DND-41 (cell line): ENCODE results near the gene PLK1.
"Not testable (repeated sequence)": the region's sequence is repeated elsewhere in the genome, so short reads cannot be mapped to it uniquely, and the experiment has no call there.

Source experiments
- ATAC-seq: fragments of 200-7000 bp; cut with Tn5 transposase; 3 replicates; pipeline ENCODE4 v1.9.1; 2021; ENCODE audit warnings: low read depth; ENCODE audit not compliant: insufficient read depth
- DNase-seq: peaks from one replicate; pipeline ENCODE4 v3.0.0-alpha.2; 2020
- H2AFZ ChIP-seq: 2 replicates; pipeline ENCODE4 v1.6.0; 2012; ENCODE audit warnings: low read depth, low read length
- H3K27ac ChIP-seq: 2 replicates; pipeline ENCODE4 v1.5.1; 2012; ENCODE audit warnings: low read length, inconsistent platforms
- H3K27me3 ChIP-seq: fragments of 200-600 bp; sonication (generic); 2 replicates; pipeline ENCODE4 v1.6.0; 2012; ENCODE audit warnings: low read length, mild to moderate bottlenecking, inconsistent platforms; ENCODE audit not compliant: insufficient read depth, poor library complexity
- H3K36me3 ChIP-seq: 2 replicates; pipeline ENCODE4 v1.5.1; 2012; ENCODE audit warnings: low read length, inconsistent platforms; ENCODE audit not compliant: insufficient read depth
- H3K4me1 ChIP-seq: 2 replicates; pipeline ENCODE4 v1.5.1; 2012; ENCODE audit warnings: mild to moderate bottlenecking, low read length; ENCODE audit not compliant: insufficient read depth
- H3K4me2 ChIP-seq: 2 replicates; pipeline ENCODE4 v1.6.0; 2012; ENCODE audit warnings: mild to moderate bottlenecking, moderate library complexity, low read length, inconsistent platforms; ENCODE audit not compliant: insufficient read depth
- H3K4me3 ChIP-seq, 2 experiments: fragments of 200-600 bp in 1 of 2; shearing (Covaris generic) in 1 of 2; 2 replicates each; pipeline ENCODE4 v1.5.1; 2012 to 2016; ENCODE audit warnings: inconsistent platforms in 2 of 2, low read length in 2 of 2, mild to moderate bottlenecking in 2 of 2, low read depth in 1 of 2, moderate library complexity in 1 of 2
- H3K79me2 ChIP-seq: 2 replicates; pipeline ENCODE4 v1.6.0; 2012; ENCODE audit warnings: low read length, inconsistent platforms; ENCODE audit not compliant: insufficient read depth
- H3K9ac ChIP-seq: 2 replicates; pipeline ENCODE4 v1.6.0; 2012; ENCODE audit warnings: low read depth, mild to moderate bottlenecking, inconsistent platforms, low read length, moderate library complexity
- H3K9me3 ChIP-seq: 2 replicates; pipeline ENCODE4 v1.5.1; 2012; ENCODE audit warnings: low read length, moderate library complexity, mild to moderate bottlenecking, inconsistent platforms; ENCODE audit not compliant: insufficient read depth, severe bottlenecking
- H4K20me1 ChIP-seq: 2 replicates; pipeline ENCODE4 v1.6.0; 2012; ENCODE audit warnings: low read length; ENCODE audit not compliant: insufficient read depth
- CTCF ChIP-seq: IDR thresholded peaks from 2 replicates; pipeline ENCODE4 v1.5.1; 2012; ENCODE audit warnings: borderline replicate concordance, low read length, moderate library complexity, mild to moderate bottlenecking; ENCODE audit not compliant: poor library complexity, severe bottlenecking; ENCODE audit errors: extremely low read depth
- EZH2 ChIP-seq: IDR thresholded peaks from 3 replicates; pipeline ENCODE4 v1.6.1; 2012; ENCODE audit warnings: borderline replicate concordance, low read depth, mild to moderate bottlenecking, moderate library complexity, low read length, inconsistent platforms; ENCODE audit not compliant: severe bottlenecking

PLK1 gene

GRCh38 chr16:23710504-23710903, 31.8 kb downstream of the PLK1 start:
- no peak for TF ChIP-seq EZH2
- no peak for TF ChIP-seq CTCF
- DNase-seq: no peak
- Histone ChIP-seq H4K20me1 (no peaks in the 10 kb centered on the region), H3K9ac (no peak overlapping the region), H3K36me3 (no peaks in the 10 kb centered on the region), H3K27me3 (no peaks in the 10 kb centered on the region), H3K4me3 (no peak overlapping the region), H3K4me2 (no peak overlapping the region), H3K9me3 (no peaks in the 10 kb centered on the region), H3K4me1 (no peaks in the 10 kb centered on the region), H3K79me2 (no peaks in the 10 kb centered on the region), H3K27ac (no peak overlapping the region), H2AFZ (no peak overlapping the region)
- no peak for ATAC-seq

- no peak for DNase-seq
- Histone ChIP-seq H4K20me1 (no peaks in the 10 kb centered on the region), H2AFZ (no peak overlapping the region), H3K27ac (no peak overlapping the region), H3K4me1 (no peaks in the 10 kb centered on the region), H3K27me3 (no peaks in the 10 kb centered on the region), H3K36me3 (no peaks in the 10 kb centered on the region), H3K4me3 (no peak overlapping the region), H3K9ac (no peak overlapping the region), H3K79me2 (no peaks in the 10 kb centered on the region), H3K4me2 (no peak overlapping the region), H3K9me3 (no peaks in the 10 kb centered on the region)
- ATAC-seq: no peak
- no peak for TF ChIP-seq EZH2
- no peak for TF ChIP-seq CTCF
These were observed 33.1 kb downstream of the PLK1 start for GRCh38 chr16:23711785-23712184.

DNA sequence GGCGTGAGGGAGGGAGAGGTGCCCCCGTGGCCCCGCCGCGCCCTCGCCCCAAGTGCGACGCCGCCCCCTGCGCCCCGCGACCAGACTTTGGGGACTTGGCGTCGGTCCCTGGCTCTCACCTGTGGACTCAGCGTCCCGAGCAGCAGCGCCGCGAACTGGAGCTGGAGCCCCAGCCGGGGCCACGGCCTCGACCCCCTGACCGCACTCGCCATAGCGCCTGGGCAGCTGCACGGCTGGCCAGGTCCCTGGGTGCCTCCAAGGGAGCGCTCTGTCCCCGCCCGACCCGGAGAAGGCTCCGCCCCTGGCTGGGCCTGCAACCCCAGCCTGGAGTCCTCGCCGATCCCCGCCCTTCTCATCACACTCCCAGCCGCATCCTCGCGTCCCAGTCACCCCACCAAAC, 34.3 kb downstream of the PLK1 start, which contains the start of gene ERN2:
TSS of gene ERN2 (minus strand) at position 247 of the 400 bp plus-strand sequence. CDS start at position 212, 35 bp downstream.
- DNase-seq: no peak
- ATAC-seq: no peak
- no peak within 1 kb of the TSS for H3K9ac ChIP-seq
- no peaks in the 10 kb centered on the region for H3K9me3 ChIP-seq
- H3K4me1 ChIP-seq: no peaks in the 10 kb centered on the region
- no peak within 1 kb of the TSS for H3K4me2 ChIP-seq
- no peaks in the 10 kb centered on the region for H3K36me3 ChIP-seq
- H3K79me2 ChIP-seq: no peaks in the 10 kb centered on the region
- H2AFZ ChIP-seq: no peak within 1 kb of the TSS
- H3K4me3 ChIP-seq: no peak within 1 kb of the TSS
- TF ChIP-seq EZH2 (no peak), CTCF (no peak)
- peaks cover 3% of the 10 kb centered on the region for H3K27me3 ChIP-seq
- H4K20me1 ChIP-seq: no peaks in the 10 kb centered on the region
- no peak within 1 kb of the TSS for H3K27ac ChIP-seq

- no peak overlapping the region for H3K27ac ChIP-seq
- no peaks in the 10 kb centered on the region for H3K9me3 ChIP-seq
- no peaks in the 10 kb centered on the region for H3K36me3 ChIP-seq
- TF ChIP-seq EZH2 (no peak), CTCF (no peak)
- H3K4me3 ChIP-seq: no peak overlapping the region
- ATAC-seq (no peak), DNase-seq (no peak)
- H3K4me2 ChIP-seq: no peak overlapping the region
- H3K4me1 ChIP-seq: no peaks in the 10 kb centered on the region
- no peaks in the 10 kb centered on the region for H4K20me1 ChIP-seq
- peaks cover 3% of the 10 kb centered on the region for H3K27me3 ChIP-seq
- no peak overlapping the region for H3K9ac ChIP-seq
- H2AFZ ChIP-seq: no peak overlapping the region
- no peaks in the 10 kb centered on the region for H3K79me2 ChIP-seq
These were observed 37.8 kb downstream of the PLK1 start for GRCh38 chr16:23716484-23716883.

GRCh38 chr16:23722613-23723240, 44.0 kb downstream of the PLK1 start:
- not testable (repeated sequence) for H3K27ac ChIP-seq, H3K36me3 ChIP-seq, H3K4me3 ChIP-seq, H3K79me2 ChIP-seq, H3K9me3 ChIP-seq, H3K27me3 ChIP-seq, H3K4me2 ChIP-seq, H3K9ac ChIP-seq, H3K4me1 ChIP-seq, DNase-seq, H2AFZ ChIP-seq, ATAC-seq, H4K20me1 ChIP-seq
